HG03103 (cell line): ENCODE results near the gene CNOT10.

Experiments
- ATAC-seq: cut with Tn5 transposase; IDR thresholded peaks from one replicate; pipeline ENCODE4 v1.9.1; 2021; ENCODE audit warnings: low read depth; ENCODE audit not compliant: unreplicated experiment

Gene CNOT10

DNA sequence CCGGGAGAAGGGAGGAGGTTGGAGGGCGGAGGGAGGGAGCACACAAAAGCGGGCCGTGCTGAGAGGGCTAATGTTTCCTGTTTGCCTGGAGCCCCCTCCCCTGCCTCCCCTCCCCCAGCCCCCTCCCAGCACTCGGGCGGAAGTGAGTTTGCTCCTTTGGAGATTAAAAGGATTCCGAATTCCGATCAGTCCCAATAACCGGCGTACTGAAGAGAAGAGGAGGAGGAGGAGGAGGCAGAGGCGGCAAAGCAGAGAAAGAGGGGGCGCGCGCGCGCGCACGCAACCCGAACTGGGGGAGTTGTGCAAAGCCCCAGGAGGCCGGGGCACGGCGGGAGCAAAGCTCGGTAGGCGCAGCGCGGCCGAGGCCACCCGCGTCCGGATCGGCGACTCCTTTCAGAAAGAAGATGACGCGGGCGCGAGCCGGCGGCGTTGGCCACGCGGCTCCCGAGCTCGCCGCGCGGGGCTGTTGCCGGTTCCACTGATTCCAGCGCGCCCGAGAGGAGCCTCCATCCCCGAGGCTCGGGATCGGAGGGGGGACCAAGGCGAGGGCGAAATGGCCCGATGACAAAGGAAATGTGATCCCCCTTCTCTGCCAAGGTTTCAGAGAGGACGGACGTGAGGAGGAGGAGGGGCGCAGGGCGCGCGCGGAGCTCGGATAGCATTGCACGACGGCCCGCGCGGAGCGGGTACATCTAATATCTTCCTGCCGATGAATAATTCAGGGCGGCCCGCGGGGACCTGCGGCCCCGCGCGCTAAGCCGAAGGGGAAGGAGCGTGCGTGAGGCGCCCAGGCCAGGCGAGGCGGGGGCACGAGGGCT, 131.7 kb downstream of the CNOT10 start:
- ATAC-seq: no peak

DNA sequence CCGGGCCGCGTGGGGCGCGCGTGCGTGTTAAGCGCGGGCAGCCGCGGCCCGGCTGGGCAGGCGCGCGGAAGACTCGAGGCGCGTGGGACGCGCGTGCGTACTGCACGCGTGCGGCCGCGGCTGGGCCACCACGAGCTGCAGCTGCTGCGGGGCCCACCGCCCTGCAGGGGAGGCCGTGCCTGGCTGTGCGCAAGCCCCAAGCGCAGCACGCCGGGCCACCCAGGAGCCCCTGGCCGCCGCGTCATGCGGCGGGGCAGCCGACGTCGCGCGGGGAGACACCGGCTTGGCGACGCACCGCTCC, 132.2 kb downstream of the CNOT10 start:
- no peak for ATAC-seq

DNA sequence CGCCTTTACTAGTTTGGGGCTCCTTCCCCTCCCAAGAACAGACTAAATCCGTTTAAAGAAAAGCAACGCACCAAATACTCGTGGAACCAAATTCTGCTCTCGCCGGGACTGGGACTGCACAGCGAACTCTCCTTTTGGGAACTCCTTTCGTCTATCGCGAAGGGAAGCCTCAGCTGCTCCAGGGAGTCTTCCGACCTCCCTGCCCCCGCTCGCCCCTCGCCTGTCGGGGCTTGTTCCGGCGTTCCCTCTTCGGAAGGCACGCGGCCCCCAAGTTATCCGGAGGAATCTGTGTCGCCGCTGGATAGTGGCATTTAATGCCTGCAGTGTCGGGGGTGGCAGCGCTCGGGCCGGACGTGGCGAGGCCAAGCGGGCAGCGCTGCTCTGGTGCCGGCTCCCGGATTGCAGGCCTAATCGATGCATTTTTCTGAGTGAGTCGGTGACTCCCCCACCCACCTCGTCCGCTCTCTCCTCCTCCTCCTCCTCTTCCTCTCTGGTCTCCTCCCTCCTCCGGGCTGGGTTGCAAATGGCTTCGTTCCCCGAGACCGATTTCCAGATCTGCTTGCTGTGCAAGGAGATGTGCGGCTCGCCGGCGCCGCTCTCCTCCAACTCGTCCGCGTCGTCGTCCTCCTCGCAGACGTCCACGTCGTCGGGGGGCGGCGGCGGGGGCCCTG, 132.7 kb downstream of the CNOT10 start, which contains the start of gene TRIM71:
Gene TRIM71, plus strand, starts transcription at position 440 of the 671 bp plus-strand sequence. Its CDS starts 84 bp downstream, at position 524.
- ATAC-seq: no peak

DNA sequence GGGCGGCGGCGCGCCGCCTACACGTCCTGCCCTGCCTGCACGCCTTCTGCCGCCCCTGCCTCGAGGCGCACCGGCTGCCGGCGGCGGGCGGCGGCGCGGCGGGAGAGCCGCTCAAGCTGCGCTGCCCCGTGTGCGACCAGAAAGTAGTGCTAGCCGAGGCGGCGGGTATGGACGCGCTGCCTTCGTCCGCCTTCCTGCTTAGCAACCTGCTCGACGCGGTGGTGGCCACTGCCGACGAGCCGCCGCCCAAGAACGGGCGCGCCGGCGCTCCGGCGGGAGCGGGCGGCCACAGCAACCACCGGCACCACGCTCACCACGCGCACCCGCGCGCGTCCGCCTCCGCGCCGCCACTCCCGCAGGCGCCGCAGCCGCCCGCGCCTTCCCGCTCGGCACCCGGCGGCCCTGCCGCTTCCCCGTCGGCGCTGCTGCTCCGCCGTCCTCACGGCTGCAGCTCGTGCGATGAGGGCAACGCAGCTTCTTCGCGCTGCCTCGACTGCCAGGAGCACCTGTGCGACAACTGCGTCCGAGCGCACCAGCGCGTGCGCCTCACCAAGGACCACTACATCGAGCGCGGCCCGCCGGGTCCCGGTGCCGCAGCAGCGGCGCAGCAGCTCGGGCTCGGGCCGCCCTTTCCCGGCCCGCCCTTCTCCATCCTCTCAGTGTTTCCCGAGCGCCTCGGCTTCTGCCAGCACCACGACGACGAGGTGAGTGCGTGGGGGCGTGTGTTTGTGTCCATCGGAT, 133.4 kb downstream of the CNOT10 start:
- ATAC-seq: no peak

DNA sequence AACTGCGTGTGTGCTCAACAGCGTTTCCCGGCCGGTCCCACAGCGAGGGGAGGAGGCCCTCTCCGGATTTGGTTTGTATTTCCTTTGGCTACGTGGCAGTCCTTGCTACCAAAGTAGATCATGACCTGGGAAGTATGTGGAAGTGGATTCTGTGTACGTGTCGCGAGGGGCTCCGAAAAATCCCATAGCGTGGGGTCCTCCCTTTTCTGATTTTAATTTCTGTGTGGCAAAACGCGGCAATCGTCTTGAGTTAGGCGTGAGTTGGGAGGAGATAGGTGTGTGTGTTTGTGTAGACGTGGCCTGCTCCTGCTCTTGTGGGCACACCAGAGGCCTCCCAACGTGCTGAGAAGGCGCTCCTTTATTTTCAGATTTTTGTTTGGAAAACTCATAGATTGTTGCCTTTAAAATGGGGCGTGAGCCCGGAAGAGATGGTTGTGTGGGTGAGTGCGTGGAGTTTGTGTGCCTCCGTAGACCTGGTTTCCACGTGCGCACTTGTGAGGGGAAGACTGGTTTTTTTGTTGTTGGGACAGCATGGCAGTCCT, 134.1 kb downstream of the CNOT10 start:
- no peak for ATAC-seq

DNA sequence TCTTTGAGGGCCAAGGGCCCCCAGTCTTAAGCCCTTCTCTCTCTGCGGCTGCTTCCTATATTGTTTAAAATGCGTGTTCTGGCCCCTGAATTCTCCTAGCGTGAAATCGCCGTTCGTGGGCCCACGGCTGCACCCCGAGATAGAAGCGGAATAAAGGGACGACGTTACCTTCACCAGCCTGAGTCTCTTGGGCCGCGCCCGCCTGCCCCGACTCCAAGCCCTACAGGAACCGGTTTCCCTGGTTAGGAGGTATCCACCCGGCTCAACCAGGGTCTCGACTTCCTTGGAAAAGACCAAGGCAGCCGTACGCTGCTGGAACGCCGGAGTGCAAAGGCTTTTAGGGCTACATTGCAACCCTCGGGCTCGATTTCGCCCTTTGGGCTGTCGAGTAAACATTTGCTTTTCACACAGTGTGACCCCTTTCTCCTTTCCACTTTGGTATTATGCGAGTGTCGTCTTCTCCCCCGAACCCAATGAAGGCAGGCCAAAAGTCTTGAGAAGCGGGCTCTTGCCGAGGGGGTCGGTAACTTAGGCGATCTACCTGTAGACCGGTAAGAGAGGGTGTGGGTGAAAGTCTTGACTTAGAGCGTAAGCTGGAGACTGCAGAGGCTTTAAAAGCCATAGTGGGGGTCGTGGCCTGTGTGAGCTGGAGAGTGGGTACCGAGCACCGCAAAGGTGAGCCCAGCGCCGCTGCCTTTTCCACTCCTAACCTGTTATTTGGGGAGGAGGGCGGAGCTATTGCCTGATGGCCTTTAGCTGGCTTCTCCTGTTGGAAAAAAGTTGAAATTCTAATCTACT, 134.8 kb downstream of the CNOT10 start:
- no peak for ATAC-seq

DNA sequence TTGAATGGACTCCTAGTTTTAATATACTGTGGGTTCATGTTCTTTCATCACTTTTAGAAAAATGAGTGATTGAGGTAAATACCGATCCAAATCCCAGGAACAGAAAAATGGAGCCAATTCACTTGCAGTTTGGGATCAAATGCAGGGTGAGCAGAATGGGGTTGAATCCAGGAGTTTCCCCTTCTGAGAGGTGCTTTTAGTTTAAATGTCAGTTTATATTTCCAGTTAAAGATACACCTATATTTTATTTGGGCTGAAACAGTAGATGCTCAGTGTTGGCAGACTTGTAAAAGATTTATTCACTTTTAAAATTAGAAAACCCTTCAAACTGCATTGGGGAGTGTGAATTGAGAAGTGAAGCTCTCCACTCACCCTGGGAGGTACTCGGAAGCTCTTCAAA, 135.4 kb downstream of the CNOT10 start:
- no peak for ATAC-seq

DNA sequence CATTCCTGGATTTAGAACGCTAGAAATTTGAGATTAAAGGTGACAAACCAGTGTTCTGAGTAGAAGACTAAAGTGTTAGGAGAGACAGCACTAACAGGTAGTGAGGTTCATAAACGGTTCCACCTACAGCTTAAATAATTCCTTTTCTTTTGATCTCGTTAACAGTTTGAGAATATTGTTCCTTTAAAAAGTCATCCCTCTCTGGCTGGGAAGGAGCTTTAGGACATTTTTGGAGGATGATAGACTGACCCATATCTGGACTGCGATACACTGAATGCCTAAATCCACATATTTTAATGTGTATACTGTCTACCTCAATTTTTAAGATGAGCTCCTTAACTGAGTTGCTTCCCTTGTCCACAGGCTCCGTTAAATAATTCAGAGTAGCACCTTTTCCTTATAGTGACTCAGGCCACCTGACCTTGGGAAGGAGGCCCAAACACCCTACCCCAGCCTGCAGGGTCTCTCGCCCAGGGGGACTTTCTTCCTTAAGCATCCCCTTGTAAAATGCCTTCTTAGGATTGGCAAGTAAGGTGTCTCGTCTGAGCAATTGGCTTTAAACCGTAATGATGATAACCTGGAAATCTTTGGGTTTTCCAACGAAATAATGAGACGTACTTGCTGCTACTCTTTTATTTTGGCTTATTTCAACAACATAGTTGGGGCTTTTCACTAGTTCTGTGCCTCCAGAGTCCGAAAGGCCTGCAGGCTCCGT, 136.1 kb downstream of the CNOT10 start:
- no peak for ATAC-seq

DNA sequence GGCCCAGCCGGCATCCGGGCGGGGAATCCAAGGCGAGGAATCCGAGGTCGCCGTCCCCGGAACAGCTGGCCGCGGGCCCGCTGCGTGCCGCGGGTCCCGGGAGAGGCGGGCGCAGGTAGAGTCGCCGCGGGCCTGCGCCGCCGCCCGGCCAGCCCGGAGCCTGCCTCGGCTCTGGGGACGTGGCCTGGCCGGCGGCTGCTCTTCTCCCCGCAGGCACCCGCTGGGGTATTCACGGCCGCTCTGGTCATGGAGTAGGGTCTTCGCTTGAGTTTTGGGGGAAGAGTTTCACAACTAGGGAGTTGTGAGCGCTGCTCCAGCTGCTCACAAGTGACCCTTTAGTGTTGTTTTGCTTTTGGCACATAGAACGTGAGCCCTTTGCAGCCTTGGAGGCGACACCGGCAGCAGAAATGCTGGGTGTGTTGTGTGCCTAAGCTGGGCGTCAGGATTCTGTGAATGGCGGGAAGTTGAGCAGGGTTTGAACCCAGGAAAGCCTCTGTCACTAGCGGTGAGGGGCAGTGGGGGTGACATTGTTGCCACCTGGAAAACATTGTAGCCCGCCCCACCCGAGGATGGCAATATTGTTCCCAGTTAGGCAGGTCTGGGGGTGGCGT, 136.8 kb downstream of the CNOT10 start:
- ATAC-seq: no peak

DNA sequence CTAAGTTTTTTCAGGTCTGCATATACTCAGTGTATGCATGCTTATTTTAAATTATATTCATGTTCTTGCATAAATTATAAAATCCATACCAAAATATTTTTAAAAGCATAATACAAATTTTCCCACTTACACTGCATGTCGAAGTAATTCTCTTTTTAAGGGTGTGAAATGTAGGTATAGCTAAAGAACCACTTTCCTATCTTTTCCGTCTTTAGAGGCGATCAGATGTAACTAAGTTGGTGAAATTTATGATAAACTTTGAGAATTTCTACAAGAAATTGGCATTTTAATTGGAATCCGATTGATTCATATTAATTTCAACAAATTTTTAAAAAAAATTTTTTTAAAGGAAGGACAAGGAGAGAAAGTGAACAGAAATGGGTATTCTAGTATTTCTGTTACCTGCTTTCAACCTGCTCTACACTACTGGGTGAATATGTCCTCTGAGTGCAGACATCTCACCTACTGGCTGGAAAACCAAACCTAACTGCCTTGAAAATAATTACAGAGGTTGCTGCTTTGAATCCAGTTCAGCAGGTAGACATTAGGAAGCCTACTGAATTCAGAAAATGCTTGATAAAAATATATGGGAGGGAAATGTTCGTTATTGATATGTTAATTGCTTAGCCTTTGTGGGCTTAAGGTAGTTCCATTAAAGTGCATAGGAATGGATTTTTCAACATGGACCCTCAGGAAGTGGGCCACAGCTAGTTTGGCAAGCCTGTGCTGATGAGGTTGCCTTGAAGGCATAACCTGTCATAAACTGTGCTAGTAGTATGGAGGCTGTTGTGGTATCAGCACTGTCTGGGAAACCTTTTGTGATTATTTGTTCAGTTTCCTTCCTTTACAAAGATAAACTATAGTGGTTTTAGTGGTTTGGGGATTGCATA, 137.9 kb downstream of the CNOT10 start:
- ATAC-seq: no peak
